Heart right ventricle (tissue), 16 donors: ENCODE results near the gene EIF2S3. TPM values are rescaled to one million over a fixed set of nuclear protein-coding genes. Genes with fewer than 3 reads are reported as not detected.

ENCODE experiments used
- ATAC-seq, 8 donors: fragments of 200-7000 bp; cut with Tn5 transposase; one replicate each; pipeline ENCODE4 v1.9.1; 2020; ENCODE audit warnings: mild to moderate bottlenecking in 8 of 8, moderate library complexity in 8 of 8, moderate number of reproducible peaks in 1 of 8
- DNase-seq, 2 donors: peaks; one replicate each; pipeline ENCODE4 v3.0.0-alpha.2; 2020
- H3K27ac ChIP-seq, 10 donors: fragments of 200-600 bp; sonication (generic) in 2 of 10; one replicate each; pipeline versions ENCODE4 v1.5.0 to v1.8.0; 2020 to 2022; ENCODE audit warnings: mild to moderate bottlenecking in 3 of 10
- H3K27me3 ChIP-seq, 7 donors: fragments of 200-600 bp; one replicate each; pipeline ENCODE4 v1.8.0; 2021 to 2022; ENCODE audit warnings: mild to moderate bottlenecking in 2 of 7
- H3K36me3 ChIP-seq, 9 donors: fragments of 200-600 bp; sonication (generic) in 1 of 9; one replicate each; pipeline versions ENCODE4 v1.5.0 to v1.8.0; 2020 to 2022; ENCODE audit warnings: mild to moderate bottlenecking in 2 of 9
- H3K4me1 ChIP-seq, 9 donors: fragments of 200-600 bp; sonication (generic) in 1 of 9; one replicate each; pipeline versions ENCODE4 v1.5.0 to v1.8.0; 2020 to 2022; ENCODE audit warnings: mild to moderate bottlenecking in 4 of 9
- H3K4me3 ChIP-seq, 10 donors: fragments of 200-600 bp; sonication (generic) in 2 of 10; one replicate each; pipeline versions ENCODE4 v1.5.0 to v1.8.0; 2020 to 2022; ENCODE audit warnings: mild to moderate bottlenecking in 7 of 10, moderate library complexity in 2 of 10
- H3K9me3 ChIP-seq, 11 donors: fragments of 200-600 bp in 10 of 11; sonication (generic) in 2 of 11; one replicate each; pipeline versions ENCODE4 v1.5.0 to v1.8.0; 2013 to 2022; ENCODE audit warnings: mild to moderate bottlenecking in 2 of 11, control low read depth in 1 of 11, moderate library complexity in 1 of 11
- WGBS, 2 donors: extraction: QIAGEN DNeasy Blood & Tissue Kit; methylation state at CpG; one replicate each; pipeline ENCODE4 v1.1.7; 2013; ENCODE audit warnings: inconsistent platforms in 1 of 2; 5-methylcytosine and 5-hydroxymethylcytosine counted together
- intact Hi-C, 10 donors: fragments of 100-400 bp; cut with DNase I; formaldehyde crosslinking; loops; one replicate each; pipeline versions ENCODE4 v1.11.1 to v1.14.2; 2022
- polyA plus RNA-seq, 2 donors: library from polyadenylated mRNA; stranded (reverse); fragments of 200-250 nt; gene quantifications; one replicate each; pipeline ENCODE4 v1.2.3, GENCODE V29; 2013
- total RNA-seq, 10 donors: library from RNA; stranded (reverse); fragmentation: NEBNext Ultra II Directional in 3 of 10; extraction: Animal tissue kit (Norgen Biotek cat#: 25700) in 3 of 10; gene quantifications; one replicate each; pipeline versions ENCODE4 v1.2.1 to v1.2.4, GENCODE V29; 2021 to 2023
- TF ChIP-seq, protein P1 (sequence below), 9 donors: fragments of 200-600 bp; sonication (generic) in 2 of 9; IDR thresholded peaks; one replicate each; pipeline versions ENCODE4 v1.5.0 to v1.8.0; 2021 to 2022; ENCODE audit warnings: antibody characterized with exemption in 9 of 9, mild to moderate bottlenecking in 5 of 9, moderate library complexity in 1 of 9
- donor health status: Arrhythmogenic right ventricular cardiomyopathy.
- donor health status: ischemic (EF 13 %, LVEDD 7.1; RV severe dilation, severe dysfunction).
- donor health status: healthy with polysubstance abuse.
- donor health status: DM: no; HTN: yes; CAD: no.
- donor health status: DM: no; HTN: no; CAD: no.
- donor health status: ischemic (EF 25% LVEDD 6.9; RV normal size, moderate dysfunction).
- donor health status: ischemic (EF 25% LVEDD 5.7; RV mildly dilated, moderate dysfunction).
- donor health status: healthy.
- donor health status: DM: yes; HTN: yes; CAD: no.
- donor health status: Ischemic cardiomyopathy.
- donor health status: ischemic (EF 35%, LVEDD 5.7; RV mildly dilated, moderate dysfunction).
- donor health status: nonischemic (EF 11% LVEDD 7.7; RV severe dilation, severe dysfunction).
- donor health status: DM: yes; HTN: yes; CAD: no.
- donor health status: PGD.
- donor health status: ischemic (EF 29% LVEDD 5.4; RV normal size, mild dysfunction).
- donor health status: nonischemic (EF 23%, LVEDD 6.1; RV moderate dilation, normal function).

The EIF2S3 gene
- total and polyA plus RNA-seq, 12 donors: 28.4 to 104 (median 76.5) TPM

DNA sequence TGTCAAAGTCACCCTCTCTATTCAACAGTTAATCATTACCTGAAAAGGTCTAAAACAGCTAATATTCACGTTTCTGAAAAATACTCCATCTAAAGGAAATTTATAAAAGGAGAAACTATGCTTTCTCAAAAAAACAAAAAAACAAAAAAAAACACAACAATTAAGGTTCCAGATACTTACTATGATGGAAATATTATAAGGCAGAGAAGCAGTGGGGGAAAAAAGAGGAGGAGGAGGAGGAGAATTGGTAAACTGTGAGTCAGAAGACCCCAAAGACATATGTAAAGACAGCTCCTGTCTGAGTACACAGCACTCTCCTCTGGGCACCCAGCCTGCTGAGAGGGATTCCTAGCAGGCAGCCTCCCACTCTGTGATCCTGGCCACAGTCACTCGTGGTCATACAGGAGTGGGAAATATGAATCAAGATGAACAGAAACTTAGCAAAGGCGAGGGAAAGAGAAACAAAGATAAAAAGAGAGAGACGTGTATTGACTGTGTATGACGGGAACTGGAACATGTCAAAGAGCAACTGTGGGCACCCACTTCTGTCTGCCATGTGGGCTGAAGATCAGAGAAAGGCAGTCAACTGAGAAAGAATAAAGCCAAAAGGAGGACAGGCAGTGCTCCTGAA, 40.3 kb upstream of the EIF2S3 start:
- H3K27me3 ChIP-seq: peaks cover 0 to 94% (median 0%) of the 10 kb centered on the region in 7 donors
- peaks cover 0 to 6% (median 0%) of the 10 kb centered on the region in 9 donors for H3K4me1 ChIP-seq
- no peaks in the 10 kb centered on the region for H3K9me3 ChIP-seq
- TF ChIP-seq, protein P1, sequence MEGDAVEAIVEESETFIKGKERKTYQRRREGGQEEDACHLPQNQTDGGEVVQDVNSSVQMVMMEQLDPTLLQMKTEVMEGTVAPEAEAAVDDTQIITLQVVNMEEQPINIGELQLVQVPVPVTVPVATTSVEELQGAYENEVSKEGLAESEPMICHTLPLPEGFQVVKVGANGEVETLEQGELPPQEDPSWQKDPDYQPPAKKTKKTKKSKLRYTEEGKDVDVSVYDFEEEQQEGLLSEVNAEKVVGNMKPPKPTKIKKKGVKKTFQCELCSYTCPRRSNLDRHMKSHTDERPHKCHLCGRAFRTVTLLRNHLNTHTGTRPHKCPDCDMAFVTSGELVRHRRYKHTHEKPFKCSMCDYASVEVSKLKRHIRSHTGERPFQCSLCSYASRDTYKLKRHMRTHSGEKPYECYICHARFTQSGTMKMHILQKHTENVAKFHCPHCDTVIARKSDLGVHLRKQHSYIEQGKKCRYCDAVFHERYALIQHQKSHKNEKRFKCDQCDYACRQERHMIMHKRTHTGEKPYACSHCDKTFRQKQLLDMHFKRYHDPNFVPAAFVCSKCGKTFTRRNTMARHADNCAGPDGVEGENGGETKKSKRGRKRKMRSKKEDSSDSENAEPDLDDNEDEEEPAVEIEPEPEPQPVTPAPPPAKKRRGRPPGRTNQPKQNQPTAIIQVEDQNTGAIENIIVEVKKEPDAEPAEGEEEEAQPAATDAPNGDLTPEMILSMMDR (IDR thresholded peaks at IDR 0.05): no peak
- intact Hi-C loops: no loop called here
- no peak for DNase-seq
- H3K27ac ChIP-seq: peak overlapping the region in 4 of 10 donors; percentile 7 to 35 (median 30)
- H3K4me3 ChIP-seq: no peak overlapping the region
- ATAC-seq: peak in 5 of 8 donors; percentile 45 to 74 (median 61)
- peaks cover 0 to 2% (median 0%) of the 10 kb centered on the region in 9 donors for H3K36me3 ChIP-seq
- 28 to 37% methylated on average over 5 of the region's 5 CpGs for WGBS, 2 donors

DNA sequence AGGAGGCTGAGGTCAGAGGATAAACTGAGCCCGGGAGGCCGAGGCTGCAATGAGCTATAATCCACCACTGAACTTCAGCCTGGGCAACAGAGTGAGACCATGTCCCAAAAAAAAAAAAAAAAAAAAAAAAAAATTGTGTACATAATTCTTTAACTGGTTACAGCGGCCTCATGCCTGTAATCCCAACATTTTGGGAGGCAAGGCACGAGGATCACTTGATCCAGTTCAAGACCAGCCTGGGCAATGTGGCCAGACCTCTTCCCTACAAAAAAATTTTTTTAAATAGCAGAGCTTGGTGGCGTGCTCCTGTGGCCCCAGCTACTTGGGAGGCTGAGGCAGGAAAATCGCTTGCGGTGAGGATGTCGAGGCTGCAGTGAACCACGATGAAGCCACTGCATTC, 37.1 kb upstream of the EIF2S3 start:
- ATAC-seq (no peak), DNase-seq (no peak)
- WGBS, 2 donors: 94 to 95% methylated on average over 9 of the region's 9 CpGs
- peaks cover 0 to 2% (median 0%) of the 10 kb centered on the region in 9 donors for H3K36me3 ChIP-seq
- no peaks in the 10 kb centered on the region for H3K9me3 ChIP-seq
- TF ChIP-seq, protein P1 (IDR thresholded peaks at IDR 0.05): no peak
- no peak overlapping the region for H3K27ac ChIP-seq
- intact Hi-C loops: no loop called here
- no peak overlapping the region for H3K4me3 ChIP-seq
- peaks cover 0 to 15% (median 0%) of the 10 kb centered on the region in 9 donors for H3K4me1 ChIP-seq
- H3K27me3 ChIP-seq: peaks cover 0 to 92% (median 0%) of the 10 kb centered on the region in 7 donors

DNA sequence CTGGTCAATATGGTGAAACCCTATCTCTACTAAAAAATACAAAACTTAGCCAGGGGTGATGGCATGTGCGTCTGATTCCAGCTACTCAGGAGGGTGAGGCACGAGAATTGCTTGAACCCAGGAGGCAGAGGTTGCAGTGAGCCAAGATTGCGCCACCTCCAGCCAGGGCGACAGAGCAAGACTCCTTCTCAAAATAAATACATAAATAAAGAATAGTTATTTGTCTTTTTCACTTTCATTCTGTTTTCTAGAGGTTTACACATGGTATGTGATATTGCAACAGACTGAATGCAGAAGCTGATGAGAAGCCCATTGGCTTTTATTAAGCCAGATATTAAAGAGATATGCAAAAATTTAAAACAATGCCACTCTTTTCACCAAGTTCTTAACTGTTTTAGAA, 35.9 kb upstream of the EIF2S3 start:
- peaks cover 0 to 92% (median 0%) of the 10 kb centered on the region in 7 donors for H3K27me3 ChIP-seq
- 64 to 78% methylated on average over 4 of the region's 4 CpGs for WGBS, 2 donors
- ATAC-seq (no peak), DNase-seq (no peak)
- intact Hi-C loops: no loop called here
- H3K4me3 ChIP-seq: no peak overlapping the region
- H3K9me3 ChIP-seq: no peaks in the 10 kb centered on the region
- peaks cover 0 to 24% (median 4%) of the 10 kb centered on the region in 9 donors for H3K4me1 ChIP-seq
- H3K27ac ChIP-seq: no peak overlapping the region
- peaks cover 0 to 2% (median 0%) of the 10 kb centered on the region in 9 donors for H3K36me3 ChIP-seq
- TF ChIP-seq, protein P1 (IDR thresholded peaks at IDR 0.05): no peak

DNA sequence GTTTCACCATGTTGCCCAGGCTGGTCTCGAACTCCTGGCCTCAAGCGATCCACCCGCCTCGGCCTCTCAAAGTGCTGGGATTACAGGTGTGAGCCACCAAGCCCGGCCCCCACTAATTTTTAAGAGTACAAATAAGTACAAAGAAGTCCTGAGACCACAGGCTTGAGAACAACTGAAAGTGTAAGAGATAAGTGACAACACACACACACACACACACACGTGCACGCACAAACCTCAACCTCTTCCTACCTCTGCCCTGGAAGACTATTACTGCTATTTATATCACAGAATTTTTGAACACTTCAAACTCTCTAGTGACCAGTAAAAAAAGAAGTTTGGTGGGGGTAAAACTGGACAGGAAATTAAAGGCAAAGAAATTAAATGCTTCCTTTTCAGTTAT, 35.3 kb upstream of the EIF2S3 start:
- peaks cover 0 to 92% (median 0%) of the 10 kb centered on the region in 7 donors for H3K27me3 ChIP-seq
- no peak overlapping the region for H3K4me3 ChIP-seq
- TF ChIP-seq, protein P1 (IDR thresholded peaks at IDR 0.05): no peak
- intact Hi-C loops: no loop called here
- WGBS, 2 donors: 65 to 67% methylated on average over 7 of the region's 7 CpGs
- H3K9me3 ChIP-seq: no peaks in the 10 kb centered on the region
- DNase-seq: no peak
- ATAC-seq: no peak
- peak overlapping the region in 1 of 10 donors; percentile 16 for H3K27ac ChIP-seq
- peaks cover 0 to 2% (median 0%) of the 10 kb centered on the region in 9 donors for H3K36me3 ChIP-seq
- peaks cover 0 to 24% (median 4%) of the 10 kb centered on the region in 9 donors for H3K4me1 ChIP-seq
